IPS-18a (cell line): ENCODE measurements around the gene MPP4.

Experiments used
- H3K27ac ChIP-seq: one replicate; pipeline ENCODE4 v1.5.1; 2013; ENCODE audit warnings: low read length
- H3K27me3 ChIP-seq: one replicate; pipeline ENCODE4 v1.6.1; 2013; ENCODE audit warnings: mild to moderate bottlenecking, low read length; ENCODE audit not compliant: control insufficient read depth, insufficient read depth
- H3K36me3 ChIP-seq: one replicate; pipeline ENCODE4 v1.6.1; 2013; ENCODE audit warnings: low read depth, low read length; ENCODE audit not compliant: control insufficient read depth
- H3K4me1 ChIP-seq: one replicate; pipeline ENCODE4 v1.6.1; 2013; ENCODE audit warnings: low read depth, low read length; ENCODE audit not compliant: control insufficient read depth
- H3K4me3 ChIP-seq: one replicate; pipeline ENCODE4 v1.5.1; 2013; ENCODE audit warnings: low read length
- H3K9ac ChIP-seq: one replicate; pipeline ENCODE4 v1.6.1; 2013; ENCODE audit warnings: mild to moderate bottlenecking, low read length, moderate library complexity
- H3K9me3 ChIP-seq: one replicate; pipeline ENCODE4 v1.6.1; 2013; ENCODE audit warnings: low read depth, low read length; ENCODE audit not compliant: control insufficient read depth

The MPP4 gene

DNA sequence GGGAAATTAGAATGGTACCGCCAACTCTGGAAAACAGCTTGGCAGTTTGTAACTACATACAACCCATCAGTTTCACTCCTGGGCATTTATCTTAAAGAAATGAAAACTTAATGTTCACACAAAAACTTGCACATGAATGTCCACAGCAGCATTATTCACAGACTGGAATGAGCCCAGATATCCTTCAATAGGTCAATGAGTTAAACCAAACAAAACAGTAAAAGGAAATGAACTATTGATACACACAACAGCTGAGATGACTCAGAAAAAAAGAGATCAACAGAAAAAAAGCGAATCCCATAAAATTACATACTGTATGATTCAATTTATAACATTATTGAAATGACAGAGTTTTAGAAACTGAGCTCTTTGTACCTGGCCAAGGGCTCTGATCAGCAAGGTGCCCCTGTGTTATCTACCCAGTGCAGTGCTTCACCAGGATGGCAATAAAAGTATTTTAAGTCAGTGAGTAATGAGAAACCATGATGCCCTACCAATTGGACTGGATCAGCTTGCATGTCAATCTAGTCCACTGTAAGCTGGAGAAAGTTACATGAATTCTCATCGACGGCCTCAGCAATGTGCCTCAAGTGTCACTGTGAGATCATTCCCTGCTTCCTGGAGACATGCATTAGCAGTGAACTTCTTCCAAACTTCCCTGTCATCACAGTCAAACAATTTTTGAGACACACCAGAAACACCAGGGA is 77.0 kb downstream of the MPP4 start:
- Histone ChIP-seq H3K4me1 (no peaks in the 10 kb centered on the region), H3K27me3 (no peaks in the 10 kb centered on the region), H3K9me3 (no peaks in the 10 kb centered on the region), H3K36me3 (peaks cover 16% of the 10 kb centered on the region), H3K27ac (no peak overlapping the region), H3K9ac (no peak overlapping the region), H3K4me3 (no peak overlapping the region)

DNA sequence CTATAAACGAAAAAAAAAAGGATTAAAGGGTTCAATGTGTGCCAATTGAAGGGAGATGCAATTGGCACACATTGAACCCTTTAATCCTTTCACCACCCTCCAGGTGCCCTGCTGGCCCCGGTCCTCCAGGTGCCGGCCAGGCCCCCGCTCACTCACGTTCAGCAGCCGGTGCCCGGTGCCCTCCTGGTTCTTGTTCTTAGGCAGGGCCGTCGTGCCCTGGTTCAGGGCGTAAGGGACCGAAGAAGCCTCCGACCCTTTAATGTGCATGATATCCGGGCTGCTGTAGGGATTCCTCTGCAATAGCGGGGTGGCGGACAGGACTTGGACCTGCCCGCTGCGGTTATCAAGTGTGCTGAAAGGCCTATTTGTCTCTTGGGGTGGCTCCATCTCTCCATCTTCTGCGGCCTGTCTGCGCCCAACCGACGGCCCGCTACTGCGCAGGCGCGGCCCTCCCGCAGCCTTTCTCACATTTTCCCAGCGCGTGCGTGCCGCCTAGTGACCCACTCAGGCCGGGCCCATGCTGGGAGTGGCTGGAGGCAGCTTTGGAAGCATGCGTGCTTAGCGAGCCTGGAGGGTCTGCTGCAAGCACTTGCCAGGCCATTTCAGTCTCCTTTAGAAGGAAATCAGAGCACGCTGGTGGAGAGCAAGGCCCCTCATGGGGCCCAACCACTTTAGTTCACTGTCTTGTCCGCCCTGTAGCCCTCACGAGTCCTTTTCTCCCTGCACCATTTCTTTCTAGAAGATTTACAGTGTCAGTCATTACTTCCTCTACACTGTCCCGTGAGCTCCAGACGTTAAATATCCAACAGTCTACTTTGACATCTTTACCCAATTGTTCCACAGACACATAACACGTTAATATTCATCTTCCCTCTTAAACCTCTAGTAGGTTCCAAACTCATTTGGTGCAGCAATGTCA is 79.4 kb downstream of the MPP4 start:
- Histone ChIP-seq H3K36me3 (no peaks in the 10 kb centered on the region), H3K4me1 (no peaks in the 10 kb centered on the region), H3K9ac (no peak overlapping the region), H3K4me3 (no peak overlapping the region), H3K9me3 (no peaks in the 10 kb centered on the region), H3K27ac (no peak overlapping the region), H3K27me3 (no peaks in the 10 kb centered on the region)

DNA sequence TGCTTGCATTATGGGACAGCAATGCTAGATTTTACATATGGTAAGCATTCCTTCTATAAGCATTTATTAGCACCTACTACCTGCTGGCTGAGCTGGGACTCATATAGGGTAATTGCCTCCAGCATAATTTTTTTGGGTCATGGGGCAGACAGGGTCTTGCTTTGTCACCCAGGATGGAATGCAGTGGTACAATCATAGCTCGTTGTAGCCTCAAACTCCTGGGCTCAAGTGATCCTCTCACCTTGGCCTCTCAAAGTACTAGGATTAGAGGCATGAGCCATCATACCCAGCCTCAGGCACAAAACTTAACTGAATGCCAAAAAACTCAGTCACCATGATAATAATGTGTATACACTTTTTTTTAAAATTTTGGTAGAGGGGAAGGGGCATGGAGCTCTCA is 90.4 kb downstream of the MPP4 start:
- no peaks in the 10 kb centered on the region for H3K4me1 ChIP-seq
- peaks cover 3% of the 10 kb centered on the region for H3K9me3 ChIP-seq
- H3K9ac ChIP-seq = no peak overlapping the region
- no peaks in the 10 kb centered on the region for H3K27me3 ChIP-seq
- no peaks in the 10 kb centered on the region for H3K36me3 ChIP-seq
- no peak overlapping the region for H3K27ac ChIP-seq
- H3K4me3 ChIP-seq = no peak overlapping the region

DNA sequence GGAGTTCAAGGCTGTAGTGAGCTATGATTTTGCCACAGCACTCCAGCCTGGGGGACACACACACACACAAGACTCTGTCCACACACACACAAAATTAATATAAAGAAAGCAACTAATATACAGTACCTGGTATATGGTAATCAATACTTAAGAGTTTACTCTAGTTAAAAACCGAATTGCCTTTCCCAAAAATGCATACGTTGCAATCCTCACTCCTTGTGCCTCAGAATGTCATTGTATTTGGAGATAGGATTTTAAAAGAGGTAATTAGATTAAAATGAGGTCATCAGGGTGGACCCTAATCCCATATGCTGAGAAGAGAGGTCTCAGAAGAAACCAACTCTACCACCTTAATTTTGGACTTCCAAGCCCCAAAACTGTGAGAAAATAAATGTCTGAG is 90.9 kb downstream of the MPP4 start:
- no peak overlapping the region for H3K9ac ChIP-seq
- H3K36me3 ChIP-seq = no peaks in the 10 kb centered on the region
- H3K27me3 ChIP-seq = no peaks in the 10 kb centered on the region
- peaks cover 3% of the 10 kb centered on the region for H3K9me3 ChIP-seq
- H3K27ac ChIP-seq = no peak overlapping the region
- no peaks in the 10 kb centered on the region for H3K4me1 ChIP-seq
- H3K4me3 ChIP-seq = no peak overlapping the region

DNA sequence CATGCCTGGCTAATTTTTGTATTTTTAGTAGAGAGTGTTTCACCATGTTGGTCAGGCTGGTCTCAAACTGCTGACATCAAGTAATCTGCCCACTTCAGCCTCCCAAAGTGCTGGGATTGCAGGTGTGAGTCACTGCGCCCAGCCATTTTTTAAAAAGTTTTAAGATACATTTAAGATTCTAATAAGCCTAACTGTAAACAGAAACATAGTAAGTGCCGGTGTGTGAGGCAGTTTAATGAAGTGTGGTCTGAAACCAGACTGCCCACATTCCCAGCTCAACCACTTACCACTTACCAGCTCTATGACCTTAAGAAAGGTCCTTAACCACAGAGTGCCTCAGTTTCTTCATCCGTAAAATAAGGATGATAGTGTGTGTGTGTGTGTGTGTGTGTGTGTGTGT is 97.5 kb downstream of the MPP4 start:
- no peaks in the 10 kb centered on the region for H3K4me1 ChIP-seq
- H3K9ac ChIP-seq = no peak overlapping the region
- H3K27ac ChIP-seq = no peak overlapping the region
- no peaks in the 10 kb centered on the region for H3K27me3 ChIP-seq
- no peak overlapping the region for H3K4me3 ChIP-seq
- H3K36me3 ChIP-seq = no peaks in the 10 kb centered on the region
- H3K9me3 ChIP-seq = no peaks in the 10 kb centered on the region

DNA sequence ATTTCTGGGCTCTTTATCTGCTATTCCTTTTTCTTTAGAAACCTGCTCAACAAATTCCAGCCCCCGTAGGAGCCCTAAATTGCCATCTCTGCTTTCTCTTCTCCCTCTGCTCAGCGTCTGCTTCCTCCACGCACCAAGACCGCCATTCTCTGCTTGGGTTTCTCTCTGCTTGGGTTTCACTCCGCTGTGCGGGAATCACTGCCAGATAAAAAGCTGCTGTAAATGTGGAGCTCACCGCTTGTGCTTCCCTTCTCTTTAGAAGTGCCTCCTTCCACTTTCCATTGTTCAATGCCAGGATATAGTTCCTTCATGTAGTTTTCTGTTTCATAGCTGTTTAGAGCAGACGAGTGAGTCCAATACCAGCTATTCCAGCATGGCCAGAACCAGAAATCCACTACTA is 101.0 kb downstream of the MPP4 start:
- no peak overlapping the region for H3K27ac ChIP-seq
- no peaks in the 10 kb centered on the region for H3K9me3 ChIP-seq
- no peaks in the 10 kb centered on the region for H3K36me3 ChIP-seq

More for the DNA sequence above, 101.0 kb downstream of the MPP4 start:
- no peak overlapping the region for H3K4me3 ChIP-seq
- no peaks in the 10 kb centered on the region for H3K27me3 ChIP-seq
- no peak overlapping the region for H3K9ac ChIP-seq
- H3K4me1 ChIP-seq = no peaks in the 10 kb centered on the region
